AG09319 (cell line): ENCODE results near the gene SH3GL3.

ENCODE experiments used
- DNase-seq: peaks from one replicate; pipeline ENCODE4 v3.0.0-alpha.2; 2010; ENCODE audit warnings: low read depth; ENCODE audit errors: extremely low read depth
- TF ChIP-seq, protein P1 (sequence below): IDR thresholded peaks from 2 replicates; pipeline ENCODE4 v1.5.1; 2011; ENCODE audit warnings: low read depth, mild to moderate bottlenecking, inconsistent platforms, low read length, moderate library complexity

SH3GL3 gene

GRCh38 chr15:83588441-83588840 is 141.3 kb downstream of the SH3GL3 start:
- TF ChIP-seq, protein P1, sequence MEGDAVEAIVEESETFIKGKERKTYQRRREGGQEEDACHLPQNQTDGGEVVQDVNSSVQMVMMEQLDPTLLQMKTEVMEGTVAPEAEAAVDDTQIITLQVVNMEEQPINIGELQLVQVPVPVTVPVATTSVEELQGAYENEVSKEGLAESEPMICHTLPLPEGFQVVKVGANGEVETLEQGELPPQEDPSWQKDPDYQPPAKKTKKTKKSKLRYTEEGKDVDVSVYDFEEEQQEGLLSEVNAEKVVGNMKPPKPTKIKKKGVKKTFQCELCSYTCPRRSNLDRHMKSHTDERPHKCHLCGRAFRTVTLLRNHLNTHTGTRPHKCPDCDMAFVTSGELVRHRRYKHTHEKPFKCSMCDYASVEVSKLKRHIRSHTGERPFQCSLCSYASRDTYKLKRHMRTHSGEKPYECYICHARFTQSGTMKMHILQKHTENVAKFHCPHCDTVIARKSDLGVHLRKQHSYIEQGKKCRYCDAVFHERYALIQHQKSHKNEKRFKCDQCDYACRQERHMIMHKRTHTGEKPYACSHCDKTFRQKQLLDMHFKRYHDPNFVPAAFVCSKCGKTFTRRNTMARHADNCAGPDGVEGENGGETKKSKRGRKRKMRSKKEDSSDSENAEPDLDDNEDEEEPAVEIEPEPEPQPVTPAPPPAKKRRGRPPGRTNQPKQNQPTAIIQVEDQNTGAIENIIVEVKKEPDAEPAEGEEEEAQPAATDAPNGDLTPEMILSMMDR = no peak

DNA sequence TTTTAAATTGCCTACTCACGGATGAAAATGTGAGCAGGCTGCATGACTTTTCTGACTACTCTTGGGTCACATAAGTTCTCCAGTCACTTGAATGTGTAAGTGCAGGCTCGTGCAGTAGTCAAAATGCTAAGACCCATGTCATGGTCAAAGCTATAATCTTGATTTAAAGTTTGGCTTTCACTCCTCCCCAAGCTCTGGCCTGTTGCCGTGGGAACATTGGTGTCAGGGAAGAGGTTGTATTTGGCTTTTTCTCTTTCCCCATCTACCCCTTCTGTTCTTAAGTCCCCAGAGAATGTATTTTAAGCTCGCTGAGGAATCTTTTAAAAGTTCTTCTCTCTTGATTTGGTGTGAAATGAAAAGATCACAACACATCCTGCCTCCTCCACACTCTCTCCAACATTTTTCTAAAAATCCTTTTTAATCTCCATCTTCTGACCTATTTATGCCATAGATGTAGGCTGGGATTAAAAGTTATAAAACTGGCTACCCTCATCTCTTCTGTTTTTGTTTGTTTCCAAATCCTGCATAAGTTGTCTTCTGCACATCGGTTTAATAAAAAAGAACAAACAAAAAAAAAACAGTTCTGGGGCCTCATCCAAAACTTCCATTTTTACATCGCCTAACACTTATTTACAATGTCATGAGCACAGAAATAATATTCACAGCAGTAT is 145.4 kb downstream of the SH3GL3 start:
- TF ChIP-seq, protein P1 = no peak
- no peak for DNase-seq

More at GRCh38 chr15:83588441-83588840, 141.3 kb downstream of the SH3GL3 start:
- DNase-seq = no peak

DNA sequence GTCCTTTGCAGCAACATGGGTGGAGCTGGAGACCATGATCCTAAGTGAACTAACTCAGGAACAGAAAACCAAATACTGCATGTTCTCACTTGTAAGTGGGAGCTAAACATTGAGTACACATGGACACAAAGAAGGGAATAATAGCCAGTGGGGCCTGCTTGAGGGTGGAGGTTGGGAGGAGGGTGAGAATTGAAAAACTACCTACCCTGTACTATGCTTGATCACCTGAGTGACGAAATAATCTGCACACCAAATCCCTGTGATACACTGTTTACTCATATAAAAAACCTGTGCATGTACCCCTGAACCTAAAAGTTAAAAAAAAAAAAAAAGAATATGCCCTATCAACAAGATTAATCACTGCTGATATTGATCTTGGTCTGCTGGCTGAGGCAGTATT is 148.1 kb downstream of the SH3GL3 start:
- TF ChIP-seq, protein P1 = no peak
- DNase-seq = no peak

- no peak for DNase-seq
- TF ChIP-seq, protein P1 = no peak
These were observed 150.9 kb downstream of the SH3GL3 start for GRCh38 chr15:83598031-83598430.

- DNase-seq = no peak
These were observed 154.9 kb downstream of the SH3GL3 start for GRCh38 chr15:83602021-83602420.

GRCh38 chr15:83604549-83604948 is 157.4 kb downstream of the SH3GL3 start:
- TF ChIP-seq, protein P1 = no peak
- DNase-seq = no peak

More at GRCh38 chr15:83602021-83602420, 154.9 kb downstream of the SH3GL3 start:
- TF ChIP-seq, protein P1 = no peak

DNA sequence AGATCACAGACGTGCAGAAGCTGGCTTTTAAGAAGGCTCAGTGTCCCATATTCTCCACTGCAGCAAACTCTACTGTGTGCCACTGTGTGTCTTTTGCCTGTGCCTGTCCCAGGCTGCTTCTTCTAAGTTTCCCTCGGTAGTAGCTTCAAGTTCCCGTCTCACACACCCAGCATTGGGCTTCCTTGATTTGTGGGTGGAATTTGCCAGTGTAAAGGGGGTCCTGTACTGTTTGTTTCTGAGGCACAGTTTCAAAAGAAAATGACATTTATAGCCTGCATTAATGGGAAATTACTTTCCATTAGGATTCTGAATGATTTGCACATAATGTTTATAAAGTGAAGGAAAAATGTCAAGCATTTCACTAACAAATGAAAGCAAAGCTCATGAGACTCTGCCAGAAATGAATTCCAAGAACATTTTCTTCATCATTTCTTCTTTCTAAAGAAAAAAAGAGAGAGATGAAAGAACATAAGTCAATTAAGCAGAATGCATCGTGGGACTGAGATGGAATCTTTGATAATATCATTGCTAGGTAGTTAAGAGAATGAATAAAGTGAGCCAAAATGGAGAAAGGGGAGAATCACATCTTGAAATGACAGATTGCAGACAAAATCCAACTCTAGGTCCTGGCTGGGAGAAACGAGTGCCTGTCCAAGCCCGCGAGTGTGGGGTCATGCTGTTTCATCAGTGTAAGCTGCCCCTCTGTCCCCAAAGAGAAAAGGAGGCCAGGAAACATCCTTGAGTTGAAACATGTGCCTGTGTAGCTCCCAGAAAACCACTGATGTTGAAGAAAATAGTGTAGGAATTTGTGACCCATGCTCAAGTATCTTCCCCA is 158.2 kb downstream of the SH3GL3 start:
- DNase-seq = no peak
- TF ChIP-seq, protein P1 = no peak
